NCI-H128 (cell line): ENCODE data around the gene IL18BP.
A peak's percentile ranks its signal among the peaks of the same experiment; 100 is the strongest.

Source experiments
- DNase-seq: peaks from one replicate; lab custom pipeline; 2025; ENCODE audit not compliant: unreplicated experiment; lab: John Stamatoyannopoulos, UW

The IL18BP gene

GRCh38 chr11:72041364-72042063 lies 42.8 kb downstream of the IL18BP start:
- peak; percentile 62 for DNase-seq

GRCh38 chr11:72042064-72042745 lies 43.5 kb downstream of the IL18BP start:
- DNase-seq: no peak

DNA sequence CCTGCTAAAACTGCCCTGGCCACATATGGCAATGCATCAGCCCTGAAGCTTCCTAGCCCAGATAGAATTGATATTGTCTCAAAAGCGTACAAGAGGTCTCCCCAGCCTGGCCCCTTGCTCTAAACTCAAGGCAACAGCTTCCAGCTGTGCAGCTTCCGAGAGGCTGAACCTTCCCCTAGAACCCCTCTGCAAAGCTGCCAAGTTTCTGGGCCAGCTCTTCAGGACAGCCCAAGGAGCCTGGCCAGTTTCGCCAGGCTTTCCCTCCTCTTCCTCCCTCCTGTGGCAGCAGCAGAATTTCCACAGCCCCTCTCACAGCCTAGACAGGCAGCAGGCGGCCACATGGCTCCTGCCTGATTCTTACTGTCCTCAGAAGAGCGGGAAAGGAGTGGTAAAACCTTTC lies 47.1 kb downstream of the IL18BP start:
- DNase-seq: no peak

DNA sequence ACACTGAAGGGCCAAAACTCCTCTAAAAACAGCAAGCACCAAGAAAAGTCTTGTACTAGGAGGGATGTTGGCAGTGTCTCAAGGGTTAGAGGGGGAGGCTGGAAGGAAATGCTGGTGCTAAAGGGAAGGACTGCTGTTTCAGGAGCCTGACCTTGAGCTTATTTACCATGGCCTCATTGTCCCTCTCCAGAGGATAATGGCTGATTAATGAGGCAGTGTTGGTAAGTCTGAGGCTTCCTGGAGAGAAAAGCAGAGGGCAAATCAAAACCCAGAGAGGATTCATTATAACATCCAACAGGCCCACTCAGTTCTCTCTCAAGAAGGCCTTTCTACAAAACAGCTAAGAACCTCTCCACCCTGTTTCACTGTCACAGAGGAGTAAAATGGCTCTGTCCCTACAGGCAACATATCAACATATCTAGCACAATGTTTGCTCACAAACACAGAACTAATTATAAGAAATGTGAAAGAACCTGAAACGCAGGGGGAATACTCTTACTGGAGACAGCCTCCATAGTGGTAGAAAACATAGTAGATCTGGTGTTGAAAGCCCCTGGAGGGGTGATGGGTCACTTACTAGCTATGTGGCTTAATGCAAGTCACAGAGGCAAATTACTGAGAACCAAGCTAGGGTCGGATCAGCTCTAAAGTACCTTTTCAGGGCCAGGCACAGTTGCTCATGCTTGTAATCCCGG lies 50.2 kb downstream of the IL18BP start:
- DNase-seq: no peak
